ENCODE results near the gene SCRT2. TPM values are rescaled to one million over a fixed set of nuclear protein-coding genes. Genes with fewer than 3 reads are reported as not detected.

SCRT2 gene
- total and polyA plus RNA-seq, 2 donors (not counting 3 experiments of a cell fraction or from before 2014, with no cell fraction given), result not detected

GRCh38 chr20:672963-673602 is 2.5 kb downstream of the SCRT2 start:
- no peaks in the 10 kb centered on the region for H3K36me3 ChIP-seq (ENCODE audit: control insufficient read depth in 2 of 2, extremely low read depth in 1 of 2, insufficient read depth in 2 of 2, low read length in 2 of 2)
- no peak overlapping the region for H2AFZ ChIP-seq (ENCODE audit: low read depth, low read length)
- H3K4me3 ChIP-seq (replicated peaks in 1 of 3; ENCODE audit: insufficient read depth in 1 of 3, low read depth in 1 of 3, low read length in 3 of 3), result no peak overlapping the region
- dilution Hi-C loops (cut with MboI; ENCODE audit: extremely low pct_ligation_motif_present, low sequenced_read_pairs), result no loop called here
- peaks cover 40 to 43% of the 10 kb centered on the region in 2 experiments for H3K27me3 ChIP-seq (ENCODE audit: control insufficient read depth in 2 of 2, insufficient read depth in 2 of 2, low read length in 2 of 2)
- ChIA-PET POLR2A (no interaction called here), CTCF (interaction anchor here (0.6 kb wide), 1 partner anchor 65 kb away, joined by 3 read pairs; no protein-coding TSS in a partner anchor)
- no peaks in the 10 kb centered on the region for H3K79me2 ChIP-seq (ENCODE audit: control insufficient read depth, insufficient read depth, low read length)
- H3K27ac ChIP-seq (ENCODE audit: insufficient read depth, low read depth, low read length), result no peak overlapping the region
- H3K4me2 ChIP-seq (ENCODE audit: insufficient read depth, low read length), result no peak overlapping the region
- no peaks in the 10 kb centered on the region for H3K9me3 ChIP-seq (replicated peaks; ENCODE audit: control insufficient read depth, insufficient read depth, low read length)
- intact Hi-C loops (cut with micrococcal nuclease), result no loop called here
- H3K4me1 ChIP-seq (ENCODE audit: control insufficient read depth, extremely low read depth, insufficient read depth, low read length), result no peaks in the 10 kb centered on the region
- H4K20me1 ChIP-seq (replicated peaks; ENCODE audit: control insufficient read depth, extremely low read depth, insufficient read depth, low read length), result no peaks in the 10 kb centered on the region
- no peak overlapping the region for H3K9ac ChIP-seq (replicated peaks; ENCODE audit: extremely low read depth, insufficient read depth, low read length)
- TF ChIP-seq JUN (IDR thresholded peaks at IDR 0.05; ENCODE audit: borderline replicate concordance, insufficient read depth, insufficient read length, low read depth), result no peak
- no peak for TF ChIP-seq FOS (IDR thresholded peaks at IDR 0.05; ENCODE audit: borderline replicate concordance, insufficient read depth, low read length)
- no peak for TF ChIP-seq MYC (IDR thresholded peaks at IDR 0.05; ENCODE audit: low read depth, low read length)
- TF ChIP-seq GATA2 (IDR thresholded peaks at IDR 0.05; ENCODE audit: insufficient read depth, insufficient read length, low read depth, low read length), result no peak
- TF ChIP-seq POLR2AphosphoS5 (IDR thresholded peaks at IDR 0.05; ENCODE audit: insufficient read depth, low read depth, low read length), result no peak
- TF ChIP-seq CTCF (IDR thresholded peaks at IDR 0.05; ENCODE audit: extremely low read depth in 1 of 2, insufficient read depth in 1 of 2, low read depth in 1 of 2, low read length in 2 of 2), result no peak
- no peak for TF ChIP-seq POLR2A (IDR thresholded peaks at IDR 0.05; ENCODE audit: low read depth, low read length)
- TF ChIP-seq MAX (IDR thresholded peaks at IDR 0.05; ENCODE audit: insufficient read depth, insufficient read length), result no peak
- TF ChIP-seq EZH2 (IDR thresholded peaks at IDR 0.05; ENCODE audit: borderline replicate concordance, low read depth, low read length, severe bottlenecking), result no peak
- no peaks in the 10 kb centered on the region for H3K9me1 ChIP-seq (replicated peaks; ENCODE audit: control insufficient read depth, extremely low read depth, insufficient read depth, low read length)
- DNase-seq (ENCODE audit: low read depth, low spot score) (no peak), FAIRE-seq (no peak)
- BruUV-seq (replicated peaks), result no TSS peak

Measured in endothelial cell of umbilical vein (primary cell).